Fibroblast of skin of abdomen (primary cell): ENCODE data around the gene ACOX1.

Experiments used
- DNase-seq: peaks from one replicate; pipeline ENCODE4 v3.0.0-alpha.2; 2013

Gene ACOX1

DNA sequence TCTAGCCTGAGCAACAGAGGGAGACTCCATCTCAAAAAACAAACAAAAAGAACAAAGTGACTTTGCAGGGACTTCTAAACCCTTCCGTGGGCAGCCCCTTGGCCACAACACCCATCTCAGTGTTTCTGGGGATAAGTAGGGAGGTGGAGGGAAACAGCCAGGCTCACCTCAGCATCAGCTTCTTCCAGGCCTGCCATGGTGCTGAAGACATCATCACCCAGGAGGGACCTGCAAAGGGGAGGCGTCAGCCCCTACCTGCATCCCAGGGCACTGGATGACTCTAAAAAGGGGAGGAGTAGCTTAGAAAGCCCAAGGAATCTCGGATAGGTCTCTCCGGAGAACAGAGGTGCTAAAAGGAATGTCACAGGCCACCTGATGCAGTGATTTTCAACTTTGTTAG is 47.9 kb downstream of the ACOX1 start:
- no peak for DNase-seq

DNA sequence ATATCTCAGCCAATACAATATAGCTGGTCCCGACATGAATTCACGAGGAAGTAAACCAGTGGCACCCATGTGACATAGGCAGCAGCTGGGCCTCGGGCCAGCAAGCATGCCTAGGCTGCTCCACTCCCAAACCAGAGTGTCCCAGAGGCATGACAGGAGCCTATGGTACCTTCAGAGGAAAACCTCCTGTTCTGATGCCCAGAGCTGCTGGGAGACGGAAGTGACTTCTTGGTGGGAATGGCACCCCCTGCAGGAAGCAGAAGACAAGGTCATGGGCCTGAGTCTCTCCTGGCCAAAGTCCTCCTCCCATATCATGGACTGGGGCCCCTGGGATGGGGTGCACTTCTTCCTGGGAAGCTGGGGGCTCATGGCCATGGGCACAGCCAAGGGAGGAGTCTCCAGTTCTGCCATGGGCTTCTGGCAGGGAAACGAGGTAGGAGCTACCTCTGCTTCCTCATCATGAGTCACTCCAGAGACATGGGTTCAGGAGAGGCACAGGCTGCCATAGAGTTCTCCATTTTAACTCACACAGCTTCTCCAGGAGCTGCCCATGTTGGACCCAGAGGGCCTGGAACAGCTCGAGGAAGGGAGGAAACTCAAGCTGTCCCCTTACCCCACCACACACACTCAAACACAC is 51.6 kb downstream of the ACOX1 start:
- DNase-seq = no peak

DNA sequence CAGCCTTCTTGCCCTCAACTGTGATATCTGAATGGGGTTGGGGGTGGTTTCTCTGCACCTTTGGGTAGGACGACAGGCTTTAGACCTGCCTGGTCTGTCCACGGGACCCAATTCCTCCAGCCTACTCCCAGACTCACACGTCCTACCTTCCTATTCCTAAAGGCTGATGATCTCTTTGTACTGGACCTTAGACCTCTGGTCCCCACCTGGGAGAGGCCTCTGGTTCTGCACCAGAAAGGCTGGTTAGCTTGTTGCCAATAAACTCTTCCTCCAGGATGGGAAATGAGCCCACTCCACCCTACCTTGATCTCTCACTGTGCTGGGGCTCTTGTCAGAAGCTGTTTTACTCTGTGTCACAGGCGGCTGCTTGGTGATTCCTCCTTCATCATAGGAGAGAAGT is 52.5 kb downstream of the ACOX1 start:
- no peak for DNase-seq

DNA sequence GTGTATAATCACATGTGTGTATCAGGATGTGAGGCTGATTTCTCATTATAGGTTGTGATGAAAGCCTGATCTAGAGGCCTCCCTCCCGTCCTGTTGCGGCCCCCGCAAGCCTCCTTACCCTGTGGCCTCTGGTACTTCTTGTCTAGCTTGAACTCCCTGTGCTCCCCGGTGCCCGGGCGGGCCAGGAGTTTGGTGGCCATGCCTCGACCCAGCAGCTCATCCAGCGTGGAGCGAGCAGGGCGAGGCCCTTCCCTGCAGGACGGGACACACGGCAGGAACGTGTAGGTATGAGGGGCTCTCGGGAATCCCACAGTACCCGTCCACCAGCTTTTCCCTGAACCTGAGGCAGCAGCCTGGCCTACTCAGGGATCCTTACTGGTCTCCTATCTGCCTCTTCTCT is 53.1 kb downstream of the ACOX1 start:
- no peak for DNase-seq

DNA sequence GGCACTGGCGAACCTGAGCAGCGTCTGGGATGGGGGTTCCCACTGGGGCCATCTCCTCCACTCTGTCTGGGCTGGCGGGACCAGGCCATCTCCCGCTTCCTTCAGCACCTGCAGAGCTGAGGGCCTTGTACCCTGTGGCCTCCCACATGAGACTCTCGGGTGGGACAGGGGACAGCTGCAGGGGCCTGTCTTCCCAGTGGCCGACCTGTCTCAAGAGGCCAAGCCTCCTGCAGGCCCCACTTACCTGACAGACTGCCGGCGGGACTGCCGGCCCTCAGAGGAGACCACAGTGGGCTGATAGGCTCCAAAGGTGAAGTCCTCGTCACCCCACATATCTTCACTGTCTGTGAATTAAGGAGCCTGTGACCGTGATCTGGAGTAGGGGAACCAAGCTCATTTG is 53.9 kb downstream of the ACOX1 start:
- DNase-seq = no peak

DNA sequence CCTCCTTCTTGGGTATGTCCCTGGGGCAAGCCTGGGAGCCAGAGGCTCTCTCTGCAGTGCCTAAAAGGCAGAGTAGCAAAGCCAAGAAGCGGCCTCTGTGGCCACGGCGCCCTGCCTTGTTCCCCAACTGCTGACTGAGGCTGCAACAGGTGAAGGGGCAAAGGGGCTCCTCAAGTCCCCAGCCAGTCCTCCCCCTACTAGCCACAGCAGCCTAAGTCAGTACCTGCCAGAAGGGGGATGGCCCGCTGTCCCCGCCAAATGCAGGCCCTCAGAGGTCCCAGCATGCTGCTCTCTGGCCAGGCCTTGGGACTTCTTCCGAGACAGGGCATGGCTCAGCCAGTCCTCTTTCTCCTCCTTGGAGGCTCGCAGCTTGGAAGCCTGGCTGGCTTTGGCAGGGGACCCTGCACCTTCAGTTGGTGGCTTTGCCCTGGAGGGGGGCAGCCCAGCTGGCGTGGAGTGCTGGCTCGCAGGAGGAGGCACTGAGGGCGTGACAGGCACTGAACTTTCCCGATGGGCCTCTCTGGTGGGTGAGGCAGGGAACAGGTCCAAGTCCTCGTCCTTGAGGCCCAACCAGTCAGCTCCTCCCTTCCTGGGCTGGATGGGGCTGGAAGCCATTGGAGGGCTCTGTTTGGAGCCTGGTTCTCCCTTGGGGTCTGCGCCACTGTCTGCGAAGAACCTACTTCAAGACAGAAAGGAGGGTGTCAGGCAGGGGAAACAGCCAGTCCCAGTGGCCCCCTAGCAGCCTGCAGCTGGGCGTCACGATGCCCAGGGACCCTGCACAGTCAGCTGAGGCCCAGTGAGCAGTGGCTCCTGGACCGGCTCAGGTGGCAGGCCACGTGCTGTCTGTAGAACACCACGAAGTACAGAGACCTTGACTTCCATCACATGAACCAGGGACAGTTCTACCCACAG is 55.7 kb downstream of the ACOX1 start:
- no peak for DNase-seq

DNA sequence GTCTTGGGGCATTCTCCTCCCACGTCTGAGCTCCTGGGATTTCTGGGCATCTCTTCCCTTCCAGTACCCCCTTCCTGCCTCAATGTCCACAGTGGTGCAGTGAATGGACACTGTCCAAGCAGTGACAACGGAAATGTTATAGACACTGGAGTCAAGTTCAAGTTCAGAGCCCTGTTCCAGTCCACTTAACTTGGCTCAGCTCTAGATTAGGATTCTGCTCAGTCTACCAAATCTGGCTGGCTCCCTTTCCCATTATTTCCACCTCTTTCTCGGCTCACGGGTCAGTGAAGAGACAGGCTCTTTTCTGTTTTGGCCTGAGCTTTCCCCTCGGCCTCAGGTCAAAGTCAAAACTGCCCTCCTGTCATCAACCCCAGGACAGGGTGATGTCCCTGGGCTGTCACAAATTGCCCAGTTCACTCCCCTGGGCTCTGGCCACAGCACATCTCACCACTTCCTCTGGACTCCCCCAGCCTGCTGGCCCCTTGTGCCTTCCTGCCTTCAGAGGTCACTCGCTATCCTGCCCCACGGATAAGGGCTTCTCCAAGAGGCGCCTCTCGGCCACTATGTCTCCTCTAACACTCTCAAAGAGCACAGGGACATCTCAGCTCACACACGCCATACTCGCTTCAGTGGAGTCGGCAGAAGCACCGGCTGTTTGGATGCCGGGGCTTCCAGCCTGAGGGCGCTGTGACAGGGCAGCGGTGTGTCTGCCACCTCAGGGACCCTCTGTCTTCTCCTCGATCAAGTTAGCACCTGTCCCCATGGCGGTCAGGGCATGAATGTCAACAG is 56.6 kb downstream of the ACOX1 start:
- DNase-seq = no peak

DNA sequence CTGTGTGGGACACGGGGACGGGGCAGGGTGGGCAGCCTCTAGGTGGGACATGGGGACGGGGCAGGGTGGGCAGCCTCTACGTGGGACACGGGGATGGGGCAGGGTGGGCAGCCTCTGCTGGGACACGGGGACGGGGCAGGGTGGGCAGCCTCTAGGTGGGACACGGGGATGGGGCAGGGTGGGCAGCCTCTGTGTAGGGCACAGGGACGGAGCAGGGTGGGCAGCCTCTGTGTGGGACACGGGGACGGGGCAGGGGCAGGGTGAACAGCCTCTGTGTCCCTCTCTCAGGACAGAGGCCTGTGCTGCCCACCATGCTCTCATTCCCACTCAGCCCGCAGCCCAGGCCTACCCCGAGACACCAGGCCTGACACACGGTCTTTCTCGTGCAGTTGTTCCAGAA is 57.4 kb downstream of the ACOX1 start:
- no peak for DNase-seq

DNA sequence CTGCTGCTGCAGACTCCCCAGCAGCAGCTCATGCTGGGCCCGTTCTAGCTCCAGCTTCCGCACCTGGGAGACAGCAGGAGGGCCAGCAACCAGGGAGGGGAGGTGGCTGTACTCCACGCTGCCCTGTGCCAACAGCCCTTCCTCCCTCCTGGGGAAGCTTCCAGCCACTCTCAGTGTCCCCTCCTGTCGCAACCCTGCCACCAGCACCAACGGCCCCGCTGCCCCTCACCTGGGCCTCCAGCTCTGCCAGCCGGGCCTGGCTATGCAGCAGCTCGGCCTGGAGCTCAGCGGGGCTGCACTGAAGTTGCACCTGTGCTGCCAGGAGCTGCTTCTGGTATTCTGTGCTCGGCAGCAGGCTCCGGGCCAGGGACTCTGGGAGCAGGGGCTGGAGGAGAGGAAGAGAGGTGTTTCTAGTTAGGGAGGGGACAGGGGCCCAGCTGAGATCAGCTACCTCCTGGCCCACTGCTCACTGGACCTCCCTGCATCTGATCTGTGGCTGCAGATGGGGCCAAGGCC is 58.9 kb downstream of the ACOX1 start:
- DNase-seq = no peak

DNA sequence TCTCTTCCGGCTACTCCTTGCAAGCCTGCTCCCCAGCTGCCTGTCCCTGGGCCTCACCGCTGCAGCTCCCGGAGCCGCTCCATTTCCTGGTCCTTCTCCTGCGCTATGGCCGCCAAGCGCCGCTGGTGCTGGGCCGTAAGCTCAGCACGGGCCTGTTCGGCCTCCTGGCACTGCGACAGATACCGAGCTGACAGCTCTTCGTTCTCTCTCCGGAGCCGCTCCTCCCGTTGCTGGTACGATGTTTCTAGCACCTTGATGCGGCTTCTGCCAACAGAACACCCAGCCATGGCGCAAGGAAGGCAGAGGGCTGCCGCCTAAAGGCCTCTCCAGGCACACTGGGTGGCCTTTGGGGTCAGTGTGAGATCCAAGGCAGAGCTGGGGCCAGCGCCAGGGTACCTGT is 59.4 kb downstream of the ACOX1 start:
- DNase-seq = no peak

DNA sequence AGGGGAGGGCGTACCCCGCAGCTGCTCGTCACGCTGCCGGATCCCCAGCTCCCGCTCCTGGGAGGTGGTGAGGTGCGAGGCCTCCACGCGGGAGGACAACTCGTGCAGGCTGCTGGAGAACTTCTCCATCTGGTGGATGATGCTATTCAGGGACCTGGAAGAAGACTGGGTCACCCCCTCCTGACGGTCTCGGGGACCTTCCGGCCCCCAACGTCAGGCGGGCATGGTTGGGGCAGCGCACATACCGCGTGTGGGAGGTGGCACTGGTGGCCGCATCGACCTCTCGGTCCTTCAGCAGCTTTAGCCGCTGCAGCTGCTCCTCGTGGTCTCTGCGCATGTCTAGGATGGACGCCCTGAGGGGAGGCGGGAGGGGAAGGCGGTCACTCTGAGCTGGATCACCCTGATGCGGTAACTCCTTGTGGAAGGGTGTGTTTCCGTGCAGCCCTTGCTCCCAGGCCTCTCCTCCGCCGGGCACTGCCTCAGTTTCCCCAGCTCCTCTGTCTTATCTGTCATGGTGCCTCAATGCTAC is 61.0 kb downstream of the ACOX1 start:
- DNase-seq = no peak

DNA sequence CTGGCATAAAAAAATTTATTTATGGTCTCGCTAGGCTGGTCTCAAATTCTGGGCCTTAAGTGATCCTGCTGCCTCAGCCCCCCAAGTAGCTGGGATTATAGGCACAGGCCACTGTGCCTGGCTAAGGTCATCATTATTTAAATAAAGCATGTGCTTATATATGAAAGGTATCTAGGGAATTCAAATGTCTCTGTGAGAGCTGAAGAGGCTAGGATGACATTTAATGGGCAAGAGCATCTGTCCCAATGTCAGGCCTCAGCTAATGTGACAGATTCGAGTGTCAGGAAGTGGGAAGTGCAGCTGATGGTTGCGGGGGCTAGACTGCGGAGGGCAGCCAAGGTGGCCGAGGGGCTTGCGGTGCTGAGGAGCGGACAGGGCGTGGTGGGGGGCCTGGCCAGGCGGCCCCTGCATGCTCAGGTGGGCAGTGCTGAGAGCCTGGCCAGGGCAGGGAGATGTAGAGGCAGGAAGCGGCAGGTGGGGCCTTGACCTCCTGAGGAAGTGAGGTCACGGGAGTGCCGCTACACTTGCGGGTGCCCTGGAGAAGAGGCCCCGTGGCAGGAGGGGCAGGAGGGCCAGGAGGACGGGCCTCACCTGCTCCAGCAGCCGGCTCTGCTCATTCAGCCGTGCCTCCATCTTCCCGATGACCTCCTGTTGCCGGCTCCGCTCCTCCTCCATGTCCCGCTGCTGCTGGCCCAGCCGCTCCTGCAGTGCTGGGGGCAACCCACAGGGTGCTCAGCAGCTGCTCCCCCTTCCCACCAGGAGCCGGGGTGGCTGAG is 61.6 kb downstream of the ACOX1 start:
- no peak for DNase-seq

DNA sequence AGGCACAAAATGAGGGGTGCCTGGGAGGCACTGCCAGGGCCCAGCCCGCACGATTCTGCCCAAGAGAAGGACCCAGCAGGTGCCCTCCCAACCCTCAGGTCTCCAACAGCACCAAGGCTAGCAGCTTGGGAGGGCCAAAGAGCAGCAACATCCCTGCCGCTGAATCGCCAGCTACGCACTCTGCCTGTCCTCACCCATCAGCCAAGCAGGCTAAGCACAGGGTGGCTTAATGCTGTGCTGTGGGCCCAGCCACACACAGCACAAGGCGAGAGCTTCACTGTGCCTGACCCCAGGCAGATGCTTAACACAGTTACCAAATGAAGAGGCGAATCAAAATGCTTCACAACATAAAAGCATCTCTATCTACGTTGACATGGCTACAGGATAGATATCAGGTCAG is 63.7 kb downstream of the ACOX1 start:
- no peak for DNase-seq

DNA sequence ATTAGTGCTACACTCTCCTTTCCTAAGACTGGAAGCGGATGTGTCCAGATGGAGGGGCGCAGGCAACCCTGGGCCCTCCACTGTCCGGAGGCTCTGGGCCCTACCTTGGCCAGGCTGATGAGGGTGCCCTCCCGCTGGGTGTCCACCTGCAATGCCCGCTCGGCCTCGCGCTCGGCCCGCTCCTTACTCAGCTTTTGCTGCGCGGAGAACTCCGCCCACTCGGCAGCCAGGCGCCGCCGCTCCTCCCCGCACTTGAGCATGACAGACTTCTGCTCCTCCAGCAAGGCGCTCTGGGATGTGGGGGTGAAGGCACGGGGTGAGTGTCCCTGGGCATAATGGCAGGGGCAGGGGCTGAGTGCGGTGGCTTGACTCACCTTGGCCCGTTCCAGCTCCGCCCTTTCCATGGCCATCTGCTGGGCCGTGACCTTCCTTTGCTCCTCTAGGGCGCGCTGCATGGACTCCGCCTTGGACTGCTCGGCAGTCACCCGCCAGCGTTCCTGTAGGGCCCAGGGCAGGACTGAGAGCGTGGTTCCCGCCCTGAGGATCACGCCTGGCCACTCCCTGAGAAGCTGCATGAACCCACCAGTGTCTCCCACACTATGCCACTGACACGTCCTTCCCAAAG is 64.2 kb downstream of the ACOX1 start:
- DNase-seq = no peak

DNA sequence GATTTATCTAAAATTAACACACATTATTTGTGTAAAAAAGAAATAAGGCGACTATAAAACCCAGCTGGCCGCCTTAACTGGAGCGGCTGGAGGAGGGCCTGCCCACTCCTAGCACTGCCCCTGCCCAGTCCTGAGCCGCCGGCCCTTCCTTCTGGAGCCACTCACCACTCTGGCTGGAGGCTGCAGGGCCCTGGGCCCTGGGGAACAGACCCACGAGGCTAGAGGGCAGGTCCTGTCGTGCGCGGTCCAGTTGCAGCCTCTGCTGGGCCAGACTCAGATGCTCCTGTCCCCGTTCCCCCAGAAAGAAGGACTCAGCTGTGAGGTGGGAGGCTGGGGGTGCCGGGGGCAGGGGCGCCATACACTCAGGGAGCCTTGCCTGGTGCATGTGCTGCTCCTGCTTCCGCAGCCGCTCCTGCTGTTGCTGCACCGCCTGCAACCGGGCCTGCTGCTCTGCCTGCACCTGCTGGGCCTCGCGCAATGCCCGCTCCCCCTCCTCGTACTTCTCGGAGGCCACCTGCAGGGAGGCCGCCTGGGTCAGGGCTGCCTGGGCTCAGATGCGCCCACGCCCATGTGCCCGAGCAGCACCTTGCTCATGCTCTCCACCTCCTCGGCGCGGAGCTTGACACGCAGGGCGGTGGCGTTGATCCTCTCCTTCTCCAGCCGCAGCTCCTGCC is 65.3 kb downstream of the ACOX1 start:
- no peak for DNase-seq

DNA sequence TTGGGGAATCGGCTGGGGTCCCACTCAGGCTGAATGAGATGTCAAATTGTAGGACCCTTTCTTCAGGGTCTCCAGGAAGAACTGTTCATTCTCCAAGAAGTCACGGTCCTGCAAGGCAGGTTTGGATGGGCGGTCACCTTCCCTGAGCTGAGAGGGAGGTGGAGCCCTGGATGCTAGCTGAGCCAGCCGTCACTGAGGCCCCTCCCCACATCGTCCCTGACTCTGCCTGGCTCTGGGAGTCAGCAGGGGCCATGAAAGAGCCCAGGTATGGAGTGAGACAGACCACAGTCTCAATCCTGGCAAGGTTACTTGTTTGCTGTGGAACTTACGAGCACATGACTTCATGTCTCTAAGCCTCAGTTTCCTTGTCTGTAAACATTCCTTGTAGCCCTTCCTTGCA is 68.3 kb downstream of the ACOX1 start:
- no peak for DNase-seq

DNA sequence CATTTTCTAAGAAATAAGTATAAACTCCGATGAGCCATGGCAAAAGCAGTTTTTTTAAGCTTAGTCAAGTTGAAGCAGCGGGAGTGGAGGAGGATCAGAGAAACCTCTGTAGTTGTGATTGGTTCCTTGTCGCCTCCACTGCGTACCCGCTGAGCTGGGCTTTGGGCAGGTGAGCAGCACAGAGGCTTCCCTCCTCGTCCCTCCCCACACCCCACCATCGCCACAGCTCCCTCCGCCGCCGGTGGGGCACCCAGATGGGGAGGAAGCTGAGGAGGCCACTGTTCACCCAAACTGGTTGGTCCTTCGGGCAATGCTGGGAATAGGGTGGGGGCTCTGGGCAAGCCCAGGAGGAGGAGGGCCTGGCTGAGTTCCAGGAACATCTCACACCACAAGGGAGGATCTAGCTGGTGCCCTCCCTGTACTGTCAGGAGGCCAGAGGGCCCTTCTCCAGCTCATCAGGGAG is 69.1 kb downstream of the ACOX1 start:
- no peak for DNase-seq

DNA sequence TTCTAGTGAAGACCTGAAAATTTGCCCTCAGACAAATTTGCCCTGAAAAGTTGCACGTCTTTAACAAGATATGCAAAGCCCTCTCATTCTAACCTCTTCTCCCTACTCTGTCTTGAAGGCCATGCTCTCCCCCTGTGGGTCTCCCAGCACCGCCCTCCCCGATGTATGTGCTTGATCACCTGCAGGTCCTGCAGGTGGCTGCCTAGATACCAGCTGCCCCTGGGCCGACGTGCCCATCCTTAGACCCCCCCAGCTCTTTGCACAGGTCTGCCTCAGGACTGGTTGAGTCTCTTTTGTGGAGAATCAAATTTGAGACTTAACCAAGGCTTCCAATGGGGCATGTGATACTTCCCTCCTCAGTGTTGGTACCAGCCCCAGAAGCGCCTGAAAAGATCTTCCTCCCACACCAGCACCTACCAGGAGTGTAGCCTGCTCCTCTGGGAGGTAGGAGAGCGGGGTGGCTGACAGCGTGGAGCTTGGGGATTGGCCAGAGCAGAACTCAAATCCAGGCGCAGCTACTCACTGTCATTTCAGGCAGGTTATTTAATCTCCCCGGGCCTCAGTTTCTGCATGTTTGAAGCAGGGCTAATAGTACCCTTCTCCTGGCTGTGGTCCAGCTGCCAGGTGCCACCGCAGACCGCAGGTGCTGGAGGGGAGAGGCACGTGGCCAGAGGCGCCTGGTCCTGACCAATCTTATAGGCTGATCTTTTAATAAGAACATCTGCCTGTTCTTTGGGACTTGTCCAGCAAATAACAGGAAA is 69.7 kb downstream of the ACOX1 start:
- DNase-seq = no peak

DNA sequence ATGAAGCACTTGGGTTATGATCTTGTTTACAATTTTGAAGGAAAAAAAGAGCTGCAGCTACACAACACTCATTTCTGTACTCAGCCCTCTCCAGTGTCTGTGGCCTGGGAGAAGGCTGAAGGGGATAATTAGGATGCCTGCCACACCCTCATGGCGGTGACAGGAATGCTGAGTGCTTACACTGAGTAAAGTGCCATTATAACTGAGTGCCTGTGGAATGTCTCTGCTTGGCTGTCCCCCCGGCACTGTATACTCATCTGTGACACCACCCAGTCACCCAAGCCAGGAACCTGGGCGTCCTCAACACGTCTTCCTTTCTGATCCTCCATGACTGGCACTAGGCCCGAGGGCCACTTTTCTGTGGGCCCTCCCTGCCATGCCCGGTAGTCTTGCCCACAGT is 70.8 kb downstream of the ACOX1 start:
- no peak for DNase-seq
